Activated naive CD4-positive, alpha-beta T cell treated with Interleukin-2 at 50 U/mL for 16 hours (primary cell): ENCODE results near the gene ERLIN1.

ENCODE experiments used
- DNase-seq: peaks from one replicate; pipeline ENCODE4 v3.0.0-alpha.2; 2020

Gene ERLIN1

DNA sequence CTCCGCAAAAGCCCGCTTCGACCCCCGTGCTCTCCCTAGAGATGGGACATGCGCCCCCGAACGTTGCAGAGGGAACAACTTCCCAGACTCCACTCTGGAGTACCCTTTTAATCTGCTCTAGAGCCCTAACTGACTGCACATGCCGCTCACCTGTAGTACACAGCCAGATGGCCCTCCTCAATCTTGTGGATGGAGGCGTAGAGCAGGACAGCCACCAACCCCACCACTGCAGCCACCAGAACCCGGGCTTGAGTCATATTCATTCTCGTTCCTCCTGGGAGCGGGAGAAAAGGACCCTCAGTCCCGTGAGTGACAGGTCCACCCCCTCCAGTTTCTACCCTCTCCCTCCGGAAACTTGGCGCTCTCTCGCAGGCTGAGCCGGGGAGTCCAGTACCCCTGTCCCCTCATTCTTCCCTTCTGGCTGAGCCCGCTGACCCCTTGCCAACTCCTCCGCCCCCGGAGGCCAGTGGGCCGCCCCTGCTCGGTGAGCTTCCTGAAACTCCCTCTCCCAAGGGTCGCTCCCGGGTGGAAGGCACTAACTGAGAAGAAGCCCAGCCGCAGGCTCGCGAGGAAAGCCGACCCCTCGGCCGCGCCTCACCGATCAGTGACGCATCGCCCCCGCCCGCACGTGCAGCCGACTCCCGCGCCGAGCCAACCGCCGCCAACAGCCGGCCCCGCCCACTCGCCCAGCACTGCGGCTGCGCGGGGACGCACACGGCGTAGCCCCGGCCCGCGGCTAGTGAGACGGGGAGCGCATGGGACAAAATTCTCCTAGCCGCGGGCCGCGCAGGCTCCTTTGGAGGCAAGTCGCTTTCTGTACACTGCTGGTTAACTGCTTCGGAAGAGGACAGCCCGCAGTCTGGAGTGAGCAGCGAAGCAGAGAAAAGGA, at the start of gene ERLIN1:
Gene ERLIN1 (minus strand): TSS at position 666 of the 889 bp plus-strand sequence. CDS start 403 bp downstream, at position 263.
- DNase-seq = peak; percentile 94

DNA sequence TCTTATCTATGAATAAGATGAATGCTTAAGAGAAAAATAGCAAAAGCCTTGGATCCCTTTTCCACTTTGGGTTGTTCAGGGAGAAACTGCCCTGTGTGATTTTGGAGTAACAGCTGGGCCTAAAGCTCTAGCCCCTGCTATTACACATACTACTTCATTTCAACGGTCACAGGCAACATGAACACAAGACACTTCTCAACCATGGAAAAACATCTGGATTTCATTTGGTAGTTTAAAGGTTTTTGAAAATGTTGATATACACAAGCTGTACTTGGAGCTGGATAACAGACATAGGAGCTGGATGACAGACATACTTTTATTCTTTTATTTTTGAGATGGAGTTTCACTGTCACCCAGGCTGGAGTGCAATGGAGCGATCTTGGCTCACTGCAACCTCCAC, 46.3 kb upstream of the ERLIN1 start:
- DNase-seq = no peak

GRCh38 chr10:100229819-100230422, 44.1 kb upstream of the ERLIN1 start:
- DNase-seq = no peak

- DNase-seq = no peak
These were observed 38.0 kb upstream of the ERLIN1 start for GRCh38 chr10:100223879-100224278.

- DNase-seq = no peak
These were observed 36.7 kb upstream of the ERLIN1 start for GRCh38 chr10:100222529-100222928.

DNA sequence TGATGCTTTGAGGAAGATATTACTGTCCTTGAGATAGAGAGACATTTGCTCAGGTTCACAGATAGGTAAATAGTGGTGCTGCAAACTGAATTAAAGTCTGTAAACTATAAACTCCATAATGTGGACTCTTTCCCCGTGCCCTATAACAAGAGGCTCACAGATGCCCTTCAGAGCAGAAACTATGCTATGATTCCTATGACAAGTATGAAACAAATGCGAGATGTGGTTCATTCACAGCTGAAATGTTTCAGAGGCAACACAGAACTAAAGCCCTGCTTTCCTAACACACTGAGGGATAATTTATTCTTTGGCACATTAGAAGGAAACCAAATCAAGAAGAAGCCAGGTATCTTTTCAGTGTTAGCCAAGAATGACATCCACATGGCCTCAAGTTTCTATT, 30.2 kb upstream of the ERLIN1 start:
- DNase-seq = no peak

DNA sequence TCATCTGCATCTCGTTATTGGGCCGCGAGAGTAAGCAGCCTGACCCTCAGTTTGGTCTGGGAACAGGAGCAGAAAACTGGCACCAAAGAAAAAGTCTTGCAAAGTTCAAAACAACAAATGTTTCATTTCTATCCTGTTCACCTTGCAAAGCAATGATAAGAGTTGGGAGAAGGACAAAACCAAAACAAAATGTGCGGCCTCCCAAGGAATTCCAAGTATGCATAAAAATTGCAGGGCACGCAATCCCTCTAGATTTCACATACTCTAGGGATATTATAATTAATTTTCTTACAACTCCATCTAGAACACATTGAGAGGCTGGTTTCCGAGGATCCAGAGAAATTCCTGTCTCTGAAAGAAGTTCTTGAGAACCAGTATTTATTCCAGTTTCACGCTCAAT, 23.5 kb upstream of the ERLIN1 start:
- no peak for DNase-seq

DNA sequence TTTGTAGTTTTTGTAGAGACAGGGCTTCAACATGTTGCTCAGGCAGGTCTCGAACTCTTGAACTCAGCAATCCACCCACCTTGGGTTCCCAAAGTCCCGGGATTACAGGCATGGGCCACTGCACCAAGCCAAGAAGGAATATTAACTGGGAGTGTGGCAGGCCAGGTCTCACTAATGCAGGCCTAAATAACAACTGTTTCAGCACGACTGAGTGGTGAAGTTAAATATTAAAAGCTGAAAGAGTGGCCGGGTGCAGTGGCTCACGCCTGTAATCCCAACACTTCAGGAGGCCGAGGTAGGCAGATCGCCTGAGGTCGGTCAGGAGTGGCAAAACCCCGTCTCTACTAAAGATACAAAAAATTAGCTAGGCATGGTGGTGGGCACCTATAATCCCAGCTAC, 22.4 kb upstream of the ERLIN1 start:
- no peak for DNase-seq

DNA sequence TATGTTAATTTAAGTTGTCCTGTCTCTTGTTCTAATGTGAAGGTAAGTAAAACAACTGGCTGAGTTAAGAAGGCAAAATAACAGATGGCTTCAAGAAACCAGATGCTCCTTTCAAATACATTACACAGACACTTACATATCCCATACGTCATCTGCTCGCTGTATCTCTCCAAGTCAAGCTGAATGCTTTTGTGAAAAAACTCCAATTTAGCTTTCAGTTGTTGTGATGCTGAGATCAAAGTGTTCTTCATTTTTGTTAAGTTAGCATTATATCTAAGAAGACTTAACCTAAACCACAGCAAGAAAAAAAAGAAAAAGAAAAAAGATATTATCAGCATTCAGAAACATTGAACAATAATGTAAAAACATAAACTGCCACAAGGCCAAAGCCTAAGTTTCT, 18.5 kb upstream of the ERLIN1 start:
- DNase-seq = no peak

- no peak for DNase-seq
These were observed 15.7 kb upstream of the ERLIN1 start for GRCh38 chr10:100201549-100201948.

- DNase-seq = no peak
These were observed 8.9 kb upstream of the ERLIN1 start for GRCh38 chr10:100194711-100195110.

DNA sequence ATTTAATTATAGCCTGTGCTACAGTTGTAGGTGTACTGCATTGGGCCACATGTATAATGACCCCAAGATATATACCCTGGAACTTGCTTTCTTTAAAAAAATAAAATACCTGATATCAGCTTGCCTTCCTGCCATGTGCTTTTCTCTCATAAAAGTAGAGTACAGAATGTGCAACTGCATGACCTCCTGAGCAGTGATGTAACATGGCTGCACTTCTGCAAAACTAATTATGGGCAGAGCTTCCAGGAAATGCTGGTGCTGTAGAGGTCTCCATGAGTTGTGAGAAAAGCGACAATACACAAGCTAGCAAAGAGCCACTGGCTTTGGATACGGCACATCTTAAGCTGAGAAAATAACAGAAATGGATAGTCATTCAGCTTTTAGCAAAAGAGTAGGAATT, 6.5 kb upstream of the ERLIN1 start:
- no peak for DNase-seq

DNA sequence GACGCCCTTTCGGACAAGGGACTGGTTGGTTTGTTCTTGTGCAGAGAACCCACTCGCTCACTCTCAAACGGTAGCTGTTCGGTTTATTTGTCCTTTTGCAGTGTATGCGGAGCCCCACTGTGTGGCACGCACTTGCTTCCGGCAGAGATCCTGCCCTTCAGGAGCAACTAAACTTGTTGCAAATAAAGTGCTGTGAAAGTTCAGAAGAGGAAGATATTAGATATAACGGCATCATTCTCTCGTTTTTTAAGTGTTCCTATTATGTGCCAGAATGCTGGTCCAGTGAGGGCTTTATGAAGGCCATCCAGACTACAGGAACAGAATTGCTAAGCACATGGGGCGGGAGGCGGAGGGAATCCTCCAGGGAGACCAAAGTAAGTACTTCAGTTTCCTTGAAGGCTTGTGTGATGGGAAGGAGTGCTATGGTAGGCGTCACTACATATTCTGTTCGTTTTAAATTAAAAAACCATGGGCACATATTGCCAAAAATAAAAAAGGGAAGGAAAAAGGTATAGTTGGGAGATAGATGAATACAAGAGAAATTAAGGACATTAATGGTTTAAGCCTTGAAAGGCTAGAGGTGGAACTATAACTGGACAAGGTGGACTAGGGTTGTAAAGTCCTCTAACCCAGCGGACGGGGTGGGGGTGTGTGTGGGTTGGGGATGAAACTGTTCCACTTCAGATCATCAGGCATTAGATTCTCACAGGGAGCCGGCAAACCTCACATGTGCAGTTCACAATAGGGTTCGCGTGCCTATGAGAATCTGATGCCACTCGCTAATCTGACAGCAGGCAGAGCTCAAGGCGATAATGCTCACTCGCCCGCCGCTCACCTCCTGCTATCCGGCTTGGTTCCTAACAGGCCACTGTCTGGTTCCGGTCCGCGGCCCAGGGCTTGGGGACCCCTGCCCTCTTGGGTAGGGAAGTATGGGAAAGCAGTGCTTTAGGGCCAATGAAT, 704 bp upstream of the ERLIN1 start:
- peak; percentile 32 for DNase-seq

GRCh38 chr10:100184840-100185239, 989 bp downstream of the ERLIN1 start:
- DNase-seq = no peak

DNA sequence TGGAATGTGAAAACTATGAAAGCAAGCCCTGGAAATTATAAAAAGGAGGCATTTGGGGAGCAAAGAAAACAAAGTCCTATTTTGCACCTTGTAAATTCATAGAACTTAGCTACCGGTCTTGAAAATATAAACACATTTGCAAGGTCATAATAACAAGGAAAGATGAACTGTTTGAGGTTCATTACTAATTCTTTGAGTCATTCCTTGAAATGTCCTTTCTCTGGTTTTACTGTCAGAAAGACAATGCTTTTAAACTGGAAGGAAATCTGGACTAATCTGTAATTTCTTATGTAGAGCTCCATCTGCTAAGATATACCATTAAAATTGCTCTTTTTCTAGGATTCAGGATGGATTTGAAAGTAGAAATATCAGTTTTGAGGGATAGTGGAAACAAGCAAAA, 1.4 kb downstream of the ERLIN1 start:
- DNase-seq = no peak

DNA sequence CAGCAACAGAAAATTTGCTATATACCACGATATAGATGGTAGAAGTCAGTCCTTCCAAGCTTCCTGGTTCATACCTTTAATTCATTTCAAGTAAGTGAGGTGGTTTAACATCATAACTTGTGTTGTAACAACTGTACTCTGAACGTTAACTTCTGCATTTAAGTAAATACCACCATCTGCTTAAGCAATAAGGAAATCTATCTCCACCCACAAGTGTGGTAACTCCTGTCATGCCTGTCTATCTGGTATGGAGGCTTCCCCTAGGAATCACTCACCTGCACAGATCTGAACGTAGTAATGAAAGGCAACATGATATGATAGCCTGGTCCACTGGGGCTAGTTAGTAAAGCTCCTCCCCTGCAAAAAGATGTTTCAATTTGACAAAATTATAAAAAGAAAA, 2.3 kb downstream of the ERLIN1 start:
- DNase-seq = no peak

DNA sequence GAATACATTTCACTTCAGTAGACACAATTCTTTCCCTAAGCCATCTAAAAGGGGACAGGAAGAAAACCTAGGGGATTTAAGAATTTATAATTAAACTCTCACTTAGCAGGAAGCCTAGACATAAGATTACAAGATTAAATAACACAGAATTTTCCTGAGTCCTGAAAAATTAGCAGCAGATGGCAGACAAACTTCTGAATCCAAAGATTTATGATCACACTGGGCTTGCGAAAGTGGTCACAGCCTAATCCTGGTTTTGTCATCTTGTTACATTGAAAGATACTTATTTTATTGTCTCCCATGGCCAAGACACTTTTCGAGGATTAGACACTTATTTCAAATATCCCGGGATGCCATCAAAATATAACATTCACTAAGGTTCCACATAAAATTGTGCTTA, 2.9 kb downstream of the ERLIN1 start:
- no peak for DNase-seq

- DNase-seq = no peak
These were observed 3.5 kb downstream of the ERLIN1 start for GRCh38 chr10:100182281-100182680.

DNA sequence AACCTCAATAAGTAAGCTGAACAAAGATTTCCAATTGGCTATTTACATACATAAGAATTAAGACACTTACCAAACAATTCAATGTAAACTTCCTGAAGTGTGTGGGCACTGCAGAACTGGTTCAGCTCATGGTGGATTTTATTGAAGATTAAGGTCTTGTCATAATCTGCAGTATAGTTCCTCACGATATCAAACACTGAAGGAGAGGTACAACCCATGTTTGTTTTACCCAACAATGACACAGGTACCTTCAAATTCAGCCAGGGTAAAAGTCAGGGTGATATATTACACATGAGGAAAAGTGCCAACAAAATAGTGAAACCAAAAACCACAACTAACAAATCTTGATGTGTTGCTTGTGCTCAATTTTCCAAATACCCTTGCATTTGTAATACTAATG, 10.0 kb downstream of the ERLIN1 start:
- no peak for DNase-seq

DNA sequence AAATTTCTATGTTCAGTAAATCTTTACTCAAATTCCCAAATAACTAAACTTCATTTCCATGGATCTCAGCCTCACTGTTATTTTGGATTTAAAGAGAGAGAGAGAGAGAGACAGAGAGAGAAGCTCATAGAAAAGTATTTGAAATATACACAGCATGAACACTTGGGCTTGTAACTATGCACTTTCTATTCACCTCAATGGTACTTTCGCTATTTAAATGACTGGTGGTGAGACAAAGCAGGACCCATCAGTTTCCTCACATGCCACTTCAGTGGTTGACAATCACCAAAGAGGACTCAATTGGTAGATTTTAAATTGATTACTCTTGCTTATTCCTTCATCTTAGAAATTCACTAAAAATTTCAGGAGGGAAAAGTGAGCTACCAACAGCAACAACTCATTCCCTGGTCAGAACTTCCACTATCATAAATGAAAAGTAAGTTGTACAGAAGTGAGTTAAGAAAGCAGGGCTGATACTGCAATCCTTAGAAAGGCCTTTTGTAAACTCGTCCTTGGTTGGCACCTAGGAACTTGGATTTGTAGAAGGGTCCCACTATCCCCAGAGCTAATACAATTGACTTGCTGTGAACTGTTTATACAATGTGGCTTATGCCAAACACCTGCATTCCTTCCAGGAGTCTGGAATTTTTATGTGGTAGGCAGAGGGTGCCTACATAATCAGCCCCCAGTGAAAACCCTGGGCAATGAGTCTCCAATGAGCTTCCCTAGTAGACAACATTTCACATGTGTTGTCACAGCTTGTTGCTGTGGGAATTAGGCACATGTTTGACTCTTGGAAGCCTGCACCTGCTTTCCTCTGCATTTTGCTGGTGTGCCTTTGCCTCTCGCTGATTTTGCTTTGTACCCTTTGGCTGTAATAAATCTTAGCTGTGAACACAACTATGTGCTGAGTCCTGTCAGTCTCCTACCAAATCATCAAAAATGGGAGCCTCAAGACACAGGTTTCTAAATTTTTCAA, 10.8 kb downstream of the ERLIN1 start:
- no peak for DNase-seq

DNA sequence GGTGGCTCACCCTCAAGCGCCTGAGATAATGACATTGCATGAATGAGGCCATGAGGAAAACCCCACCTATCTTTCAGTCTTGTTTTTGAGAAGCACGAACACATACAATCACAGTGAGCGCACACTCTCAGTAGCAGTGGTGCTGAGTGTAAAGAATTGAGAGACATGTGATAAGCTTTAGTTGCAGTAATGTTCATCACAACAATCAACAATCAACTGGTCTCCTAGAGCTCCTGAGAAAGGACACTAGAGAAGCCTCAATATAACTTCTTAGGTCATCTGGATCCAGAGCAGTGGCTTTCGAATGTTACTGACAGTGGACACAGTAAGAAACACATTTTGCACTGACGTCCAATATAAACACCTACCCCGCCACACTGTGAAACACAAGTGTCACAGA, 12.8 kb downstream of the ERLIN1 start:
- DNase-seq = no peak

GRCh38 chr10:100172349-100172748, 13.5 kb downstream of the ERLIN1 start:
- no peak for DNase-seq
